ENCODE results near the gene MYO15A. TPM values are rescaled to one million over a fixed set of nuclear protein-coding genes. Genes with fewer than 3 reads are reported as not detected.

The MYO15A gene
- total RNA-seq, 1 experiment from 2014 or later: 0.38 TPM

GRCh38 chr17:18066866-18067265 is 41.7 kb upstream of the MYO15A start:
- intact Hi-C loops (cut with micrococcal nuclease; ENCODE audit: unreplicated experiment): no loop called here
- Mint-ChIP-seq H3K36me3 (ENCODE audit: insufficient read depth, unreplicated experiment) (no peaks in the 10 kb centered on the region), H3K27ac (ENCODE audit: unreplicated experiment) (no peak overlapping the region), H3K9me3 (ENCODE audit: low read depth, unreplicated experiment) (no peaks in the 10 kb centered on the region), H3K4me1 (ENCODE audit: low read depth, unreplicated experiment) (no peaks in the 10 kb centered on the region), H3K4me3 (ENCODE audit: low read depth, unreplicated experiment) (no peak overlapping the region), H3K27me3 (ENCODE audit: unreplicated experiment) (no peaks in the 10 kb centered on the region)
- TF ChIP-seq CTCF (IDR thresholded peaks at IDR 0.05; ENCODE audit: unreplicated experiment): no peak
- CTCF ChIA-PET: no interaction called here
- no TSS peak for BruUV-seq (replicated peaks)
- DNase-seq: no peak

GRCh38 chr17:18069101-18069500 is 39.5 kb upstream of the MYO15A start:
- Mint-ChIP-seq H3K9me3 (ENCODE audit: low read depth, unreplicated experiment) (no peaks in the 10 kb centered on the region), H3K36me3 (ENCODE audit: insufficient read depth, unreplicated experiment) (no peaks in the 10 kb centered on the region), H3K27me3 (ENCODE audit: unreplicated experiment) (no peaks in the 10 kb centered on the region), H3K27ac (ENCODE audit: unreplicated experiment) (no peak overlapping the region), H3K4me1 (ENCODE audit: low read depth, unreplicated experiment) (no peaks in the 10 kb centered on the region), H3K4me3 (ENCODE audit: low read depth, unreplicated experiment) (no peak overlapping the region)
- CTCF ChIA-PET: no interaction called here
- DNase-seq: no peak
- BruUV-seq (replicated peaks): no TSS peak
- no peak for TF ChIP-seq CTCF (IDR thresholded peaks at IDR 0.05; ENCODE audit: unreplicated experiment)
- intact Hi-C loops (cut with micrococcal nuclease; ENCODE audit: unreplicated experiment): no loop called here

GRCh38 chr17:18070861-18071340 is 37.7 kb upstream of the MYO15A start:
- Mint-ChIP-seq H3K36me3 (ENCODE audit: insufficient read depth, unreplicated experiment) (peaks cover 4% of the 10 kb centered on the region), H3K27me3 (ENCODE audit: unreplicated experiment) (peaks cover 15% of the 10 kb centered on the region), H3K4me1 (ENCODE audit: low read depth, unreplicated experiment) (no peaks in the 10 kb centered on the region), H3K27ac (ENCODE audit: unreplicated experiment) (no peak overlapping the region), H3K9me3 (ENCODE audit: low read depth, unreplicated experiment) (no peaks in the 10 kb centered on the region), H3K4me3 (ENCODE audit: low read depth, unreplicated experiment) (peak overlapping the region; percentile 30)
- CTCF ChIA-PET: no interaction called here
- TF ChIP-seq CTCF (IDR thresholded peaks at IDR 0.05; ENCODE audit: unreplicated experiment): no peak
- BruUV-seq (replicated peaks): no TSS peak
- DNase-seq: no peak
- intact Hi-C loops (cut with micrococcal nuclease; ENCODE audit: unreplicated experiment): no loop called here

- H3K9me3 Mint-ChIP-seq (ENCODE audit: low read depth, unreplicated experiment): no peaks in the 10 kb centered on the region
- no TSS peak for BruUV-seq (replicated peaks)
- TF ChIP-seq CTCF (IDR thresholded peaks at IDR 0.05; ENCODE audit: unreplicated experiment): no peak
- CTCF ChIA-PET: no interaction called here
- intact Hi-C loops (cut with micrococcal nuclease; ENCODE audit: unreplicated experiment): no loop called here
- H3K27ac Mint-ChIP-seq (ENCODE audit: unreplicated experiment): no peak overlapping the region
- no peak overlapping the region for H3K4me3 Mint-ChIP-seq (ENCODE audit: low read depth, unreplicated experiment)
- H3K36me3 Mint-ChIP-seq (ENCODE audit: insufficient read depth, unreplicated experiment): peaks cover 4% of the 10 kb centered on the region
- peaks cover 15% of the 10 kb centered on the region for H3K27me3 Mint-ChIP-seq (ENCODE audit: unreplicated experiment)
- H3K4me1 Mint-ChIP-seq (ENCODE audit: low read depth, unreplicated experiment): no peaks in the 10 kb centered on the region
- no peak for DNase-seq
Measured at GRCh38 chr17:18071751-18072150, 36.8 kb upstream of the MYO15A start.
